IPS DF 4.7 (cell line): ENCODE data around the gene PARVG.

Source experiments
- DNase-seq: peaks from one replicate; pipeline ENCODE4 v3.0.0-alpha.2; 2013; ENCODE audit warnings: low spot score; ENCODE audit errors: extremely low read depth

PARVG gene

GRCh38 chr22:44180706-44181032, at the start of gene PARVG:
Gene PARVG, plus strand, starts transcription at chr22:44180925. Its CDS starts 2,405 bp downstream, at chr22:44183330.
- peak; percentile 22 for DNase-seq

- DNase-seq, result no peak
Observed at GRCh38 chr22:44131412-44131811, 49.3 kb upstream of the PARVG start.

GRCh38 chr22:44131989-44132685, 48.6 kb upstream of the PARVG start:
- no peak for DNase-seq

GRCh38 chr22:44132724-44133123, 48.0 kb upstream of the PARVG start:
- no peak for DNase-seq

GRCh38 chr22:44133161-44133560, 47.6 kb upstream of the PARVG start:
- no peak for DNase-seq

GRCh38 chr22:44133901-44134571, 46.7 kb upstream of the PARVG start:
- no peak for DNase-seq

GRCh38 chr22:44136112-44136511, 44.6 kb upstream of the PARVG start:
- DNase-seq, result no peak

- no peak for DNase-seq
Observed at GRCh38 chr22:44136786-44137185, 43.9 kb upstream of the PARVG start.

GRCh38 chr22:44137415-44137814, 43.3 kb upstream of the PARVG start:
- DNase-seq, result no peak

- DNase-seq, result no peak
Observed at GRCh38 chr22:44139773-44140172, 41.0 kb upstream of the PARVG start.

- DNase-seq, result no peak
Observed at GRCh38 chr22:44142421-44143104, 38.2 kb upstream of the PARVG start.

- DNase-seq, result no peak
Observed at GRCh38 chr22:44143105-44143474, 37.6 kb upstream of the PARVG start.

- DNase-seq, result no peak
Observed at GRCh38 chr22:44143579-44143978, 37.1 kb upstream of the PARVG start.

- no peak for DNase-seq
Observed at GRCh38 chr22:44144046-44144569, 36.6 kb upstream of the PARVG start.

GRCh38 chr22:44145544-44145943, 35.2 kb upstream of the PARVG start:
- DNase-seq, result no peak

- DNase-seq, result no peak
Observed at GRCh38 chr22:44146088-44146861, 34.5 kb upstream of the PARVG start.

- no peak for DNase-seq
Observed at GRCh38 chr22:44147008-44147645, 33.6 kb upstream of the PARVG start.

- peak; percentile 96 for DNase-seq
Observed at GRCh38 chr22:44147821-44148574, 32.7 kb upstream of the PARVG start.

GRCh38 chr22:44151676-44152075, 29.0 kb upstream of the PARVG start:
- no peak for DNase-seq

- DNase-seq, result no peak
Observed at GRCh38 chr22:44153710-44154109, 27.0 kb upstream of the PARVG start.
